H1 (cell line): ENCODE data around the gene PHLDB3. TPM values are rescaled to one million over a fixed set of nuclear protein-coding genes. Genes with fewer than 3 reads are reported as not detected.

Experiments
- CTCF ChIA-PET: fragments of 300-600 bp; sonication (Branson Sonifier 250); formaldehyde crosslinking; loops from one replicate; lab custom pipeline; 2021; ENCODE audit not compliant: partially characterized antibody; lab: Charles Lee
- POLR2A ChIA-PET: fragments of 300-600 bp; sonication (Branson Sonifier 250); formaldehyde crosslinking; loops from one replicate; lab custom pipeline; 2021; ENCODE audit warnings: inconsistent platforms; ENCODE audit not compliant: partially characterized antibody; lab: Charles Lee
- DNase-seq, 2 experiments: peaks; one replicate each; pipeline versions ENCODE4 v3.0.0 to v3.0.0-alpha.2; 2010 to 2022; ENCODE audit warnings: low spot score in 2 of 2, low read depth in 1 of 2, mixed read lengths in 1 of 2
- FAIRE-seq: peaks from 2 replicates; lab custom pipeline; 2011; peaks lifted over from hg19 to GRCh38; lab: Jason Lieb, UNC
- H2AFZ ChIP-seq: 2 replicates; pipeline ENCODE4 v1.8.1; 2012; ENCODE audit warnings: low read length, inconsistent platforms
- H2AK5ac ChIP-seq: 2 replicates; pipeline ENCODE4 v1.6.1; 2013; ENCODE audit warnings: low read depth, low read length
- H2BK120ac ChIP-seq: replicated peaks from 2 replicates; pipeline ENCODE3; 2013; ENCODE audit warnings: low read depth, low read length, inconsistent platforms
- H2BK12ac ChIP-seq: 2 replicates; pipeline ENCODE4 v1.6.1; 2013; ENCODE audit warnings: low read depth, low read length
- H2BK15ac ChIP-seq: 2 replicates; pipeline ENCODE4 v1.6.1; 2013; ENCODE audit warnings: low read length
- H2BK20ac ChIP-seq: 2 replicates; pipeline ENCODE4 v1.6.1; 2013; ENCODE audit warnings: low read length
- H2BK5ac ChIP-seq: 2 replicates; pipeline ENCODE4 v1.6.1; 2013; ENCODE audit warnings: low read depth, low read length
- H3K14ac ChIP-seq: 2 replicates; pipeline ENCODE4 v1.6.1; 2013; ENCODE audit warnings: inconsistent platforms; ENCODE audit not compliant: insufficient read length
- H3K18ac ChIP-seq: 2 replicates; pipeline ENCODE4 v1.6.1; 2013; ENCODE audit warnings: low read length; ENCODE audit errors: extremely low read depth
- H3K23ac ChIP-seq: 2 replicates; pipeline ENCODE4 v1.6.1; 2013; ENCODE audit warnings: inconsistent platforms; ENCODE audit not compliant: insufficient read length
- H3K23me2 ChIP-seq: 2 replicates; pipeline ENCODE4 v1.6.1; 2013; ENCODE audit warnings: low read depth, low read length
- H3K27ac ChIP-seq: 2 replicates; pipeline ENCODE4 v1.6.1; 2011; ENCODE audit warnings: low read depth, low read length, inconsistent platforms
- H3K27me3 ChIP-seq, 4 experiments: replicated peaks in 1 of 4; 1 replicate in 1 of 4; 2 replicates in 3 of 4; pipeline versions ENCODE4 v1.6.1 to v1.8.1; 2011 to 2013; ENCODE audit warnings: low read length in 3 of 4, mild to moderate bottlenecking in 3 of 4, inconsistent platforms in 2 of 4, mixed read lengths in 2 of 4, moderate library complexity in 1 of 4; ENCODE audit not compliant: control insufficient read depth in 3 of 4, insufficient read depth in 3 of 4; ENCODE audit errors: extremely low read depth in 1 of 4
- H3K36me3 ChIP-seq, 4 experiments: 2 replicates each; pipeline versions ENCODE4 v1.6.1 to v1.8.1; 2011 to 2013; ENCODE audit warnings: mild to moderate bottlenecking in 4 of 4, low read length in 3 of 4, moderate library complexity in 2 of 4, control low read depth in 1 of 4, inconsistent platforms in 1 of 4; ENCODE audit not compliant: insufficient read depth in 4 of 4, control insufficient read depth in 2 of 4
- H3K4ac ChIP-seq: replicated peaks from 2 replicates; pipeline ENCODE3; 2013; ENCODE audit warnings: low read length, low read depth, mixed read lengths, inconsistent platforms; ENCODE audit not compliant: insufficient read length
- H3K4me1 ChIP-seq, 4 experiments: replicated peaks in 1 of 4; 1 replicate in 1 of 4; 2 replicates in 3 of 4; pipeline versions ENCODE4 v1.6.1 to v1.8.1; 2011 to 2013; ENCODE audit warnings: low read length in 3 of 4, inconsistent platforms in 2 of 4, mixed read lengths in 1 of 4; ENCODE audit not compliant: insufficient read depth in 4 of 4, control insufficient read depth in 3 of 4
- H3K4me2 ChIP-seq, 2 experiments: 2 replicates each; pipeline versions ENCODE4 v1.6.1 to v1.8.1; 2011 to 2013; ENCODE audit warnings: low read depth in 2 of 2, low read length in 2 of 2, control low read depth in 1 of 2, inconsistent platforms in 1 of 2, mild to moderate bottlenecking in 1 of 2; ENCODE audit not compliant: insufficient read depth in 1 of 2
- H3K4me3 ChIP-seq, 4 experiments: fragments of 200-600, 300-600 bp in 1 of 4; sonication (generic), shearing (Covaris generic), sonication (Bioruptor Twin) in 1 of 4; 2 replicates each; pipeline versions ENCODE4 v1.5.1 to v1.8.1; 2011 to 2016; ENCODE audit warnings: low read length in 4 of 4, low read depth in 3 of 4, control low read depth in 2 of 4, inconsistent platforms in 2 of 4, mild to moderate bottlenecking in 2 of 4, mixed read lengths in 1 of 4, moderate library complexity in 1 of 4; ENCODE audit not compliant: insufficient read depth in 2 of 4; ENCODE audit errors: extremely low read depth in 1 of 4
- H3K56ac ChIP-seq: replicated peaks from 2 replicates; pipeline ENCODE3; 2013; ENCODE audit warnings: low read depth, mild to moderate bottlenecking, mixed read lengths, low read length, inconsistent platforms; ENCODE audit not compliant: insufficient read length
- H3K79me1 ChIP-seq: 2 replicates; pipeline ENCODE4 v1.6.1; 2013; ENCODE audit warnings: low read depth, low read length, control low read depth
- H3K79me2 ChIP-seq, 2 experiments: 2 replicates each; pipeline versions ENCODE4 v1.6.1 to v1.8.1; 2012 to 2013; ENCODE audit warnings: low read length in 2 of 2, mild to moderate bottlenecking in 2 of 2, inconsistent platforms in 1 of 2; ENCODE audit not compliant: insufficient read depth in 2 of 2, control insufficient read depth in 1 of 2
- H3K9ac ChIP-seq, 4 experiments: replicated peaks in 1 of 4; 1 replicate in 1 of 4; 2 replicates in 3 of 4; pipeline versions ENCODE4 v1.6.1 to v1.8.1; 2011 to 2013; ENCODE audit warnings: low read depth in 3 of 4, low read length in 3 of 4, control low read depth in 2 of 4, mild to moderate bottlenecking in 2 of 4, moderate library complexity in 2 of 4, inconsistent platforms in 1 of 4; ENCODE audit errors: extremely low read depth in 1 of 4
- H3K9me3 ChIP-seq, 2 experiments: 2 replicates each; pipeline versions ENCODE4 v1.6.1 to v1.8.1; 2012 to 2013; ENCODE audit warnings: mild to moderate bottlenecking in 2 of 2, moderate library complexity in 2 of 2, control low read depth in 1 of 2, inconsistent platforms in 1 of 2, low read depth in 1 of 2, low read length in 1 of 2, mixed read lengths in 1 of 2; ENCODE audit not compliant: insufficient read depth in 2 of 2
- H4K20me1 ChIP-seq, 2 experiments: replicated peaks in 1 of 2; 2 replicates each; pipeline versions ENCODE3 to v1.8.1; 2011 to 2013; ENCODE audit warnings: inconsistent platforms in 2 of 2, low read length in 2 of 2, mild to moderate bottlenecking in 1 of 2; ENCODE audit not compliant: insufficient read depth in 2 of 2, control insufficient read depth in 1 of 2
- H4K5ac ChIP-seq: 2 replicates; pipeline ENCODE4 v1.6.1; 2013; ENCODE audit warnings: low read length, low read depth, mixed read lengths, inconsistent platforms; ENCODE audit not compliant: insufficient read length
- H4K8ac ChIP-seq: 2 replicates; pipeline ENCODE4 v1.8.0; 2013; ENCODE audit warnings: mild to moderate bottlenecking, moderate library complexity, low read length, inconsistent platforms; ENCODE audit not compliant: insufficient read depth; ENCODE audit errors: extremely low read depth
- H4K91ac ChIP-seq: replicated peaks from 2 replicates; pipeline ENCODE3; 2013; ENCODE audit warnings: low read length, mixed read lengths, inconsistent platforms; ENCODE audit not compliant: insufficient read length
- SP1 ChIP-seq: IDR thresholded peaks from 2 replicates; pipeline ENCODE4 v1.6.1; 2011; ENCODE audit warnings: low read depth, low read length
- WGBS, 2 experiments: shearing (Covaris generic) in 1 of 2; methylation state at CpG; one replicate each; pipeline versions ENCODE4 v1.1.6 to v1.1.7; 2013 to 2015; ENCODE audit warnings: low lambda C conversion rate in 2 of 2, mixed read lengths in 2 of 2, inconsistent platforms in 1 of 2, low coverage in 1 of 2, missing lambda C conversion rate in 1 of 2; ENCODE audit not compliant: insufficient replicate concordance in 2 of 2, insufficient coverage in 1 of 2, insufficient read length in 1 of 2; ENCODE audit errors: extremely low coverage in 1 of 2, missing lambda C conversion rate in 1 of 2; 5-methylcytosine and 5-hydroxymethylcytosine counted together
- polyA plus RNA-seq, 7 experiments: library from polyadenylated mRNA; depleted of rRNA in 3 of 7; stranded (reverse) in 5 of 7; unstranded in 2 of 7; fragments of >200 nt in 5 of 7; fragments of 200-250 nt in 2 of 7; gene quantifications; 1 replicate in 5 of 7; 2 replicates in 1 of 7; 4 replicates in 1 of 7; pipeline versions ENCODE4 v1.2.1 to v1.2.3, GENCODE V29; 2011 to 2013; ENCODE audit warnings: missing spikeins in 2 of 7, mixed read lengths in 2 of 7
- total RNA-seq: library from RNA; stranded (reverse); fragmentation: NEBNext Ultra II Directional; extraction: Animal tissue kit (Norgen Biotek cat#: 25700); gene quantifications from 2 replicates; pipeline ENCODE4 v1.2.1, GENCODE V29; 2021

The PHLDB3 gene
- total and polyA plus RNA-seq, 2 of the 8 experiments (the other 6 are each of a cell fraction or from before 2014, with no cell fraction given): 4.0 to 8.5 TPM

DNA sequence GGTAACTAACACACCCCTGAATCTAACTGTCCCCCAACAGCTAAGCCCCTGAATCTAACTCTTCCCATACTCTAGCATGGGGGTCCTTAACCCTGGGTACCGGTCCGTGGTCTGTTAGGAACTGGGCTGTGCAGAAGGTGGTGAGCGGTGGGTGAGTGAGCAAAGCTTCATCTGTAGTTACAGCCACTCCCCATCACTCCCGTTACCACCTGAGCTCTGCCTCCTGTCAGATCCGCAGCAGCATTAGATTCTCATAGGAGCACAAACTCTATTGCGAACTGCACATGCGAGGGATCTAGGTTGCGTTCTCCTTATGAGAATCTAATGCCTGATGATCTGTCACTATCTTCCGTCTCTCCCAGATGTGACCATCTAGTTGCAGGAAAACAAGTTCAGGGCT lies 6.2 kb upstream of the PHLDB3 start:
- DNase-seq: no peak
- H4K20me1 ChIP-seq: no peaks in the 10 kb centered on the region
- 95% methylated on average over 9 of the region's 9 CpGs; no CpG with 5 or more reads in 1 of the 2 experiments for WGBS, 2 experiments
- no peak overlapping the region for H2BK20ac ChIP-seq
- H3K4me2 ChIP-seq: no peak overlapping the region
- no peak overlapping the region for H2BK120ac ChIP-seq
- no peak overlapping the region for H3K18ac ChIP-seq
- no peak overlapping the region for H2BK12ac ChIP-seq
- H3K9me3 ChIP-seq: no peaks in the 10 kb centered on the region
- H3K4me3 ChIP-seq: no peak overlapping the region
- no peak overlapping the region for H2AFZ ChIP-seq
- H3K9ac ChIP-seq: no peak overlapping the region
- POLR2A ChIA-PET: interaction anchor here (0.5 to 1.0 kb wide), 2 partner anchors 9 to 1961 kb away, joined by 3 read pairs; no protein-coding TSS in a partner anchor
- no peak overlapping the region for H3K27ac ChIP-seq
- no peak overlapping the region for H4K8ac ChIP-seq
- H2AK5ac ChIP-seq: no peak overlapping the region
- H3K14ac ChIP-seq: no peak overlapping the region
- CTCF ChIA-PET: interaction anchor here (0.6 to 4.4 kb wide), 5 partner anchors 9 to 178 kb away, joined by 3 to 25 read pairs (median 5); no protein-coding TSS in a partner anchor
- H4K5ac ChIP-seq: no peak overlapping the region
- peaks cover 0 to 4% (median 1%) of the 10 kb centered on the region in 4 experiments; a peak in 1 of 8 replicates for H3K36me3 ChIP-seq
- no peak overlapping the region for H3K56ac ChIP-seq
- no peak overlapping the region for H4K91ac ChIP-seq
- no peak overlapping the region for H3K23ac ChIP-seq
- TF ChIP-seq SP1: no peak
- no peaks in the 10 kb centered on the region for H3K79me2 ChIP-seq
- FAIRE-seq: no peak
- no peaks in the 10 kb centered on the region for H3K27me3 ChIP-seq
- H3K4me1 ChIP-seq: no peaks in the 10 kb centered on the region
- H2BK5ac ChIP-seq: no peak overlapping the region
- H3K4ac ChIP-seq: no peak overlapping the region
- H3K23me2 ChIP-seq: no peaks in the 10 kb centered on the region
- H2BK15ac ChIP-seq: no peak overlapping the region
- no peaks in the 10 kb centered on the region for H3K79me1 ChIP-seq
